Naive thymus-derived CD8-positive, alpha-beta T cell (primary cell): Measurements from ENCODE around the gene ADAR. TPM values are rescaled to one million over a fixed set of nuclear protein-coding genes. Genes with fewer than 3 reads are reported as not detected.
"Not testable (repeated sequence)": the region's sequence is repeated elsewhere in the genome, so short reads cannot be mapped to it uniquely, and the experiment has no call there.

Experiments used
- ATAC-seq, 2 donors: fragments of 150-1000 bp; cut with Tn5 transposase in 1 of 2; sonication (Bioruptor Pico), chemical (Tn5 transposase) in 1 of 2; 1 replicate in 1 of 2; 2 replicates in 1 of 2; pipeline ENCODE4 v1.10.0; 2021; ENCODE audit warnings: mild to moderate bottlenecking in 2 of 2, moderate library complexity in 2 of 2
- POLR2A ChIA-PET: fragments of 350-600 bp; sonication (Branson Sonifier 250); formaldehyde crosslinking; loops from one replicate; lab custom pipeline; 2021; ENCODE audit warnings: antibody characterized with exemption; lab: Charles Lee
- DNase-seq, 10 donors: peaks; one replicate each; pipeline versions ENCODE4 v3.0.0 to v3.0.0-alpha.2; 2020 to 2022
- H3K27ac Mint-ChIP-seq, 10 donors: one replicate each; pipeline ENCODE4 v1.8.0; 2020 to 2022; ENCODE audit warnings: mild to moderate bottlenecking in 10 of 10, mixed read lengths in 10 of 10, moderate library complexity in 4 of 10, inconsistent platforms in 1 of 10
- H3K27me3 Mint-ChIP-seq, 5 donors: one replicate each; pipeline ENCODE4 v1.8.0; 2021 to 2022; ENCODE audit warnings: mixed read lengths in 5 of 5
- H3K36me3 Mint-ChIP-seq, 3 donors: one replicate each; pipeline ENCODE4 v1.8.0; 2020 to 2022; ENCODE audit warnings: mixed read lengths in 3 of 3, mild to moderate bottlenecking in 2 of 3, inconsistent platforms in 1 of 3
- H3K4me1 Mint-ChIP-seq, 4 donors: one replicate each; pipeline ENCODE4 v1.8.0; 2021 to 2022; ENCODE audit warnings: mixed read lengths in 4 of 4
- H3K4me3 Mint-ChIP-seq, 10 donors: one replicate each; pipeline ENCODE4 v1.8.0; 2020 to 2022; ENCODE audit warnings: mild to moderate bottlenecking in 10 of 10, mixed read lengths in 10 of 10, moderate library complexity in 6 of 10, inconsistent platforms in 1 of 10
- H3K9me3 Mint-ChIP-seq, 9 donors: one replicate each; pipeline ENCODE4 v1.8.0; 2020 to 2022; ENCODE audit warnings: mixed read lengths in 9 of 9, mild to moderate bottlenecking in 3 of 9, inconsistent platforms in 1 of 9, moderate library complexity in 1 of 9
- polyA plus RNA-seq, 3 donors: library from polyadenylated mRNA; unstranded; fragments of 300-500 nt; fragmentation: Illumina TruSeq; gene quantifications; one replicate each; pipeline ENCODE4 v1.2.3, GENCODE V29; 2021
- total RNA-seq, 8 experiments: library from RNA in 2 of 8; stranded (reverse) in 2 of 8; gene quantifications; one replicate each; pipeline ENCODE4 v1.2.3 and lab custom pipeline; 2021 to 2026

The ADAR gene, protein sequence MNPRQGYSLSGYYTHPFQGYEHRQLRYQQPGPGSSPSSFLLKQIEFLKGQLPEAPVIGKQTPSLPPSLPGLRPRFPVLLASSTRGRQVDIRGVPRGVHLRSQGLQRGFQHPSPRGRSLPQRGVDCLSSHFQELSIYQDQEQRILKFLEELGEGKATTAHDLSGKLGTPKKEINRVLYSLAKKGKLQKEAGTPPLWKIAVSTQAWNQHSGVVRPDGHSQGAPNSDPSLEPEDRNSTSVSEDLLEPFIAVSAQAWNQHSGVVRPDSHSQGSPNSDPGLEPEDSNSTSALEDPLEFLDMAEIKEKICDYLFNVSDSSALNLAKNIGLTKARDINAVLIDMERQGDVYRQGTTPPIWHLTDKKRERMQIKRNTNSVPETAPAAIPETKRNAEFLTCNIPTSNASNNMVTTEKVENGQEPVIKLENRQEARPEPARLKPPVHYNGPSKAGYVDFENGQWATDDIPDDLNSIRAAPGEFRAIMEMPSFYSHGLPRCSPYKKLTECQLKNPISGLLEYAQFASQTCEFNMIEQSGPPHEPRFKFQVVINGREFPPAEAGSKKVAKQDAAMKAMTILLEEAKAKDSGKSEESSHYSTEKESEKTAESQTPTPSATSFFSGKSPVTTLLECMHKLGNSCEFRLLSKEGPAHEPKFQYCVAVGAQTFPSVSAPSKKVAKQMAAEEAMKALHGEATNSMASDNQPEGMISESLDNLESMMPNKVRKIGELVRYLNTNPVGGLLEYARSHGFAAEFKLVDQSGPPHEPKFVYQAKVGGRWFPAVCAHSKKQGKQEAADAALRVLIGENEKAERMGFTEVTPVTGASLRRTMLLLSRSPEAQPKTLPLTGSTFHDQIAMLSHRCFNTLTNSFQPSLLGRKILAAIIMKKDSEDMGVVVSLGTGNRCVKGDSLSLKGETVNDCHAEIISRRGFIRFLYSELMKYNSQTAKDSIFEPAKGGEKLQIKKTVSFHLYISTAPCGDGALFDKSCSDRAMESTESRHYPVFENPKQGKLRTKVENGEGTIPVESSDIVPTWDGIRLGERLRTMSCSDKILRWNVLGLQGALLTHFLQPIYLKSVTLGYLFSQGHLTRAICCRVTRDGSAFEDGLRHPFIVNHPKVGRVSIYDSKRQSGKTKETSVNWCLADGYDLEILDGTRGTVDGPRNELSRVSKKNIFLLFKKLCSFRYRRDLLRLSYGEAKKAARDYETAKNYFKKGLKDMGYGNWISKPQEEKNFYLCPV
- total RNA-seq (100 to 1,000 TPM; 219 to 251 TPM), polyA plus RNA-seq (100 to 1,000 TPM in 2 of 3 donors, 10 to 100 TPM in 1; 93.2 to 132 (median 115) TPM), total RNA-seq (lab: John Stamatoyannopoulos, UW) (437 to 652 (median 534) reads per million in 6 experiments)

DNA sequence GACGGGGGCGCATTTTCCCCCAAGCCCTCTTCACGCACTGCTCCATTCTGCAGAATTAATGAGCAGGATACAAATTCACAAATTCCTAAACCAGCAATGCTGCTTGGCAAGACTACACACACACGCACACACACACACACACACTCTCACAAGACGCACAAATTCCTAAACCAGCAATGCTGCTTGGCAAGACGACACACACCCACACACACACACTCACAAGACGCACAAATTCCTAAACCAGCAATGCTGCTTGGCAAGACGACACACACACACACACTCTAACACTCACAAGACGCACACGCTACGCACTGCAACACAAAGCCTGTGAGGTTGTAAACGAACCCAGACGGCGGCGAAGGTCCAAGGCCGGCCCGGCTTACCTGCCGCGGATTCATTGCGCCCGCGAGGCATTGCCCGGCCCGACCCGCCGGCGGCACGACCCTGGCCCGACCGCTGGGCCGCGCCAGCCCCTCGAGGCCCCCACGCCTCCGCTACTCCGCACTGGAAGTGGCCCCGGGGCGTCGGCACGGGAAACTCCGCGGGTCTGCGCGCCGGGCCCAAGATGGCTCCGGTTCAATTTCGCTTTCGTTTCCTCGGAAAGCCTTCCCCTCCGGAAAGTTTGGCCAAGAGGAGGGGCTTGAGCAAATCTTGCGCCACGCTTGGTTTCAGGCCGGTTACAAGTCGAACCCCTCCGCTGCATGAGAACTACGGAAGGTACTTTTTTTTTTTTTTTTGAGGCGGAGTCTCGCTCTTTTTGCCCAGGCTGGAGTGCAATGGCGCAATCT lies at the start of gene ADAR:
TSS of gene ADAR (minus strand) at position 578 of the 788 bp plus-strand sequence. CDS start at position 398, 180 bp downstream.
- Mint-ChIP-seq H3K4me1 (peaks cover 43 to 85% (median 76%) of the 10 kb centered on the region in 4 donors), H3K4me3 (peak within 1 kb of the TSS; percentile 93 to 100 (median 97)), H3K9me3 (no peaks in the 10 kb centered on the region), H3K27me3 (no peaks in the 10 kb centered on the region), H3K36me3 (peaks cover 0 to 28% (median 0%) of the 10 kb centered on the region in 3 donors), H3K27ac (peak within 1 kb of the TSS; percentile 96 to 100 (median 98))
- DNase-seq (peak; percentile 72 to 95 (median 89)), ATAC-seq (peak; percentile 78 to 84)
- POLR2A ChIA-PET, result interaction anchor here (0.6 to 7.2 kb wide), 14 partner anchors 9 to 1058 kb away, joined by 3 to 63 read pairs (median 4); partner anchors contain the start of genes PMVK and UBE2Q1

DNA sequence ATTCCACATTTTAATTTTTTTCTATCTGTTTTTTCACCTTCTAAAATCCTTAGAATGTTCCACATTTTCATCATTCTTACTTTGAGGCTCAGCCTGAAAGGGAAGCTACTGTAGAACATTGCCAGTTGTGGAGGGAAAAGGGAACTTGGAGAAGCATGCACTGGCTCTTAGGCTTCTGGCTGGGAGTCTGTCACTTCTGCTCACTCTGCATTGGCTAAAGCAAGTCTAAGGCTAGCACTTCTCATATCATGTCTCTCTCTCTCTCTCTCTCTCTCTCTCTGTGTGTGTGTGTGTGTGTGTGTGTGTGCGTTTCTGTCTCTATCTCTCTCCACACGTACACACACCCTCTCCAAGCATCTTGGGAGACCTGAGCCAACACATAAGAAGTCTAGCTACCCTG lies 49.6 kb upstream of the ADAR start:
- ATAC-seq (no peak), DNase-seq (no peak)
- no peaks in the 10 kb centered on the region for H3K4me1 Mint-ChIP-seq
- POLR2A ChIA-PET, result interaction anchor here (0.7 kb wide), 1 partner anchor 256 kb away, joined by 4 read pairs; no protein-coding TSS in a partner anchor
- no peak overlapping the region for H3K27ac Mint-ChIP-seq
- peaks cover 0 to 2% (median 0%) of the 10 kb centered on the region in 3 donors for H3K36me3 Mint-ChIP-seq
- H3K27me3 Mint-ChIP-seq, result peaks cover 14 to 49% (median 24%) of the 10 kb centered on the region in 5 donors
- H3K9me3 Mint-ChIP-seq, result no peaks in the 10 kb centered on the region
- H3K4me3 Mint-ChIP-seq, result no peak overlapping the region

DNA sequence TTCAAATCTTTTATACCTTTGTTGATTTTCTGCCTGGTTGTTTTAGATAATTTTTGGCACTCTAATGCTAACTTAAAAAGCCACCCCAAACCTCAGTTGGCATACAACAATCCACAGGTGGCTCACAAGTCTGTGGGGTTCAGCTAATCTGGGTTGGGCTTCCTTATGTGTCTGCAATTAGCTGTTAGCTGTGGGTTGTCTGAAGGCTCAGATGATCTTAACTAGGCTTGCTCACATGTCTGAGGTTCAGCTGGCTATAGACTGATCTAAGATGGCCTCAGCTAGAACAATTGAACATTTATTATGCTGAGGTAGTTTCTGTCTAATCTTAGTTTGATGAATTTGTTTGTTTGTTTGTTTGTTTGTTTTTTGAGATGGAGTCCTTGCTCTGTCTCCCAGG lies 44.9 kb upstream of the ADAR start:
- no peaks in the 10 kb centered on the region for H3K9me3 Mint-ChIP-seq
- DNase-seq (no peak), ATAC-seq (no peak)
- peaks cover 0 to 2% (median 0%) of the 10 kb centered on the region in 3 donors for H3K36me3 Mint-ChIP-seq
- H3K4me3 Mint-ChIP-seq, result no peak overlapping the region
- peaks cover 5 to 32% (median 10%) of the 10 kb centered on the region in 5 donors for H3K27me3 Mint-ChIP-seq
- POLR2A ChIA-PET, result no interaction called here
- no peaks in the 10 kb centered on the region for H3K4me1 Mint-ChIP-seq
- no peak overlapping the region for H3K27ac Mint-ChIP-seq

DNA sequence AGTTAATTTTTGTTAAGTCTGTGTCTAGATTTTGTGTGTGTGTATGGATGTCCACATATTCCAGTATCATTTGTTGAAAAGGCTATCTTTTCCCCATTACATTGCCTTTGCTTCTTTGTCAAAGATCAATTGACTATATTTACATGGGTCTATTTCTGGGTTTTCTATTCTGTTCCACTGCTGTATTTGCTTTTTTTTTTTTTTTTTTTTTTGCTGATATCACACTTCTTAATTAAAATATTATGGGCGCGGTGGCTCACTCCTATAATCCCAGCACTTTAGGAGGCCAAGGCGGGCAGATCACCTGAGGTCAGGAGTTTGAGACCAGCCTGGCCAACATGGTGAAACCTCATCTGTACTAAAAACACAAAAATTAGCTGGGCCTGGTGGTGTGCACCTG lies 36.7 kb upstream of the ADAR start:
- H3K36me3 Mint-ChIP-seq, H3K27ac Mint-ChIP-seq, H3K4me3 Mint-ChIP-seq, ATAC-seq, H3K4me1 Mint-ChIP-seq, H3K27me3 Mint-ChIP-seq, DNase-seq: not testable (repeated sequence)
- POLR2A ChIA-PET, result interaction anchor here (0.5 to 0.7 kb wide), 3 partner anchors 189 to 374 kb away, joined by 3 read pairs; no protein-coding TSS in a partner anchor
- H3K9me3 Mint-ChIP-seq, result peaks cover 0 to 15% (median 0%) of the 10 kb centered on the region in 9 donors

DNA sequence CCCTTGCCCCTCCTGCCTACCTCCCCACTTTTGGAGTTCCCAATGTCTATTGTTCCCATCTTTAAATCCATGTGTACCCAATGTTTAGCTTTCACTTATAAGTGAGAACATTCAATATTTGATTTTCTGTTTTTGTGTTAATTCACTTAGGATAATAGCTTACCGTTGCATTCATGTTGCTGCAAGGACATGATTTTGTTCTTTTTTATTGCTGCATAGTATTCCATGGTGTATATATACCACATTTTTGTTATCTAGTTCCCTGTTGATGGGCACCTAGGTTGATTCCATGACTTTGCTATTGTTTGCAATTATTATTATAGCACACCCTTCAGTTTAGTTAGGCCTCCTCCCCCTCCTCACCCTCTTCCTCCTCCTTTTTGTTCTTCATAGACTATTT lies 33.5 kb upstream of the ADAR start:
- ATAC-seq (no peak), DNase-seq (no peak)
- Mint-ChIP-seq H3K36me3 (peaks cover 0 to 10% (median 7%) of the 10 kb centered on the region in 3 donors), H3K27me3 (peaks cover 0 to 14% (median 2%) of the 10 kb centered on the region in 5 donors), H3K4me1 (no peaks in the 10 kb centered on the region), H3K9me3 (peaks cover 0 to 30% (median 7%) of the 10 kb centered on the region in 9 donors), H3K4me3 (no peak overlapping the region), H3K27ac (no peak overlapping the region)
- POLR2A ChIA-PET, result no interaction called here

DNA sequence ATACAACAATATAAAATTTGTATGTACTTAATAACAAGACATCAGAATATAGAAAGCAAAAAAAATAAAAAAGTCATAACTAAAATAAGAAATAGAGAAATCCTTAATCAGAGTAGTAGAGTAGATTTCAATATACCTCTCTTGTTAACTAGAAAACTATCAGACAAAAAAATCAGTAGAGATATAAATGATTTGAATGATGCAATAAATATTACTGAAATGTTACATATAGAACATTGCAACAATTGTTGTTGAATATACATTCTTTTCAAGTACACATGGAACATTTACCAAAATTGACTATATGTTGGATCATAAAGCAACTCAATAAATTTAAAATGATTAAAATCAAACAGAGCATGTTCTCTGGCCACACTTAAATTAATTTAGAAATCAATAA lies 31.9 kb upstream of the ADAR start:
- peaks cover 7 to 28% (median 13%) of the 10 kb centered on the region in 5 donors for H3K27me3 Mint-ChIP-seq
- peaks cover 0 to 10% (median 7%) of the 10 kb centered on the region in 3 donors for H3K36me3 Mint-ChIP-seq
- H3K27ac Mint-ChIP-seq, result no peak overlapping the region
- no peaks in the 10 kb centered on the region for H3K4me1 Mint-ChIP-seq
- no peak overlapping the region for H3K4me3 Mint-ChIP-seq
- DNase-seq, result no peak
- POLR2A ChIA-PET, result no interaction called here
- peaks cover 0 to 30% (median 7%) of the 10 kb centered on the region in 9 donors for H3K9me3 Mint-ChIP-seq
- ATAC-seq, result no peak

DNA sequence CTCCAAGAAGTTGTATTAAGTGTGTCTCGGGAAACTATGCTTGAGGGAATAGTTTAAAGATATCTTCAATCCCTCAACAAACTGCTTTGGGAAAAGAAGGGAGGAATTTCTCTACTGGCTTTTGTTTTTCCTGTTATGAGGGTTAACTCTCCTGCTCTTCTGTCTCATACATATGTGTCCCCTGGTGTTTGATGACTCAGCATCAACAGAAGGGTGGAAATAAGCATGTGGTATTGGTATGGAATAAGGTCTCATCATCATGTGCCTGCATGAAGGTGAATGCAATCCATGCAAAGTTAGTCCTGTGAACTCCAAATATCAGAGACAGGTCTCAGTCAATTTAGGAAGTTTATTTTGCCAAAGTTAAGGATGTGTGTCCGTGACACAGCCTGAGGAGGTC lies 27.2 kb upstream of the ADAR start:
- H3K27me3 Mint-ChIP-seq, result peaks cover 7 to 39% (median 21%) of the 10 kb centered on the region in 5 donors
- peaks cover 0 to 25% (median 9%) of the 10 kb centered on the region in 9 donors for H3K9me3 Mint-ChIP-seq
- H3K4me1 Mint-ChIP-seq, result no peaks in the 10 kb centered on the region
- ATAC-seq (no peak), DNase-seq (no peak)
- no peak overlapping the region for H3K27ac Mint-ChIP-seq
- no peak overlapping the region for H3K4me3 Mint-ChIP-seq
- POLR2A ChIA-PET, result no interaction called here
- peaks cover 0 to 14% (median 7%) of the 10 kb centered on the region in 3 donors for H3K36me3 Mint-ChIP-seq

DNA sequence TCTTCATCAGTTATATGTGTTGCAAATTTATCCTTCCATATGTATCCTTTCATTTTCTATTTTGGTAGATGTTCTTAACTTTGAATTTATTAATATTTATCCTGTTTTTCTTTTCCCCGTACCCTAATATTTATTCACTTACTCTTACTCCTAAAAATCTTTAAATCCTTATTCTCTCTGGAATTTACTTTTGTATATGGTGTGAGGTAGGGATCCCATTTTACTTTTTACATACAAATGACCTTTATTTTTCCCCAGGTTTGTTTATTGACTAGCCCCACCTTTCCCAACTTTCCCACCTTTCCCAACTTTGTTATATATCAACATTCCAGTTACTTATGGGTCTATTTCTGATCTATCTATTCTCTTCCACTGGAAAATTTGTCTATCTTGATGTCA lies 21.7 kb upstream of the ADAR start:
- POLR2A ChIA-PET, result interaction anchor here (1.5 to 5.5 kb wide), 2 partner anchors 10 to 22 kb away, joined by 3 to 63 read pairs; partner anchors contain the start of gene ADAR
- H3K4me1 Mint-ChIP-seq, result peaks cover 13 to 30% (median 26%) of the 10 kb centered on the region in 4 donors

DNA sequence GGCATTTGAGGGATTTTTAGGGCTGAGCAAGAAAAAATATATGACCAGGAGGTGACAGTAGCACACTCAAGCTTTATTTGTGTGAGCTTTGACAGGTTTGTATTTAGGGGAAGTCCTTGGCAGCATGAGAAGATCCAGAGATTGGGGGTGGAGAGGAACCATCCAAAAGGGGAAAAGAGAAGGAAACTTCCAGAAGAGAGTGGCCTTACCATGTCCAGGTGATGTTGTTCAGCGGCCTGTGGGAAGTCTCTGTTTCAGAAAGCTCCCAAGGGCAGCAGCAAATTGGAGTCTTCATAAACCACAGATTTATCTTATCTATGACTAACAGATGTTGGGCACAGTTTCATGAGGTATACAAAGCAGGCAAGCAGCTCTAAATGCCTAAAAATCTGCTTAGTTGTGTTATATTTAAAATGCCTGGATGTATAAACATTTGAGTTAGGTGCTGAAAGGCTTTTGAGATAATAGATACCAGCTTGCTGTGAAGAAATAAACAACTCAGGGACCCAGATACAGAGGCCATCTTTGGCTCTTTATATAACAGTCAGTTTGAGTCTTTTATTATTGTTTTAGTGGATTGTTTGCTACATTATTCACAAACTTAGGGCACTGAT lies 21.2 kb upstream of the ADAR start:
- Mint-ChIP-seq H3K27ac (peak overlapping the region; percentile 11 to 100 (median 100)), H3K9me3 (peaks cover 0 to 17% (median 9%) of the 10 kb centered on the region in 9 donors), H3K4me3 (peak overlapping the region; percentile 16 to 100 (median 90)), H3K36me3 (peaks cover 10 to 19% (median 11%) of the 10 kb centered on the region in 3 donors), H3K27me3 (peaks cover 0 to 13% (median 4%) of the 10 kb centered on the region in 5 donors), H3K4me1 (peaks cover 13 to 34% (median 31%) of the 10 kb centered on the region in 4 donors)
- POLR2A ChIA-PET, result interaction anchor here (1.5 to 5.5 kb wide), 2 partner anchors 10 to 21 kb away, joined by 3 to 63 read pairs; partner anchors contain the start of gene ADAR
- no peak for DNase-seq
- ATAC-seq, result no peak

More for the DNA sequence above, 21.7 kb upstream of the ADAR start:
- ATAC-seq, result no peak
- peak overlapping the region in 2 of 10 donors; percentile 28 to 42 for H3K4me3 Mint-ChIP-seq
- peak overlapping the region in 5 of 10 donors; percentile 19 to 100 (median 68) for H3K27ac Mint-ChIP-seq
- peaks cover 5 to 19% (median 11%) of the 10 kb centered on the region in 3 donors for H3K36me3 Mint-ChIP-seq
- DNase-seq, result no peak
- peaks cover 0 to 13% (median 4%) of the 10 kb centered on the region in 5 donors for H3K27me3 Mint-ChIP-seq
- H3K9me3 Mint-ChIP-seq, result peaks cover 0 to 17% (median 9%) of the 10 kb centered on the region in 9 donors

DNA sequence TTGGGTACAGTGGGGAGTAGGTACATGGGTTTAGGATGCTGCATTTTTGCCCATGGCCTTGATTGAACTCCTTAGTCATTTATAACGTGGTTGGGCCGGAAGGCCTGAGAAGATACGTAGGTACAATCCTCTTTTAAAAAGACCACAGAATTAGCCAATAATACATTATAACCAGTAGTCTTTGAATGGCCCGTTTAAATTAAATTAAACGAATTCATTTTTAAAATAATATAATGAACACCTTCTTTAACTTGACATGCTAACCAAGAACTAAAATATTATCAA lies 20.1 kb upstream of the ADAR start:
- H3K9me3 Mint-ChIP-seq, result peaks cover 0 to 17% (median 9%) of the 10 kb centered on the region in 9 donors
- ATAC-seq (no peak), DNase-seq (no peak)
- POLR2A ChIA-PET, result interaction anchor here (0.6 to 5.5 kb wide), 7 partner anchors 9 to 661 kb away, joined by 3 to 63 read pairs (median 3); partner anchors contain the start of gene ADAR
- H3K4me3 Mint-ChIP-seq, result peak overlapping the region; percentile 84 to 100 (median 98)
- peak overlapping the region; percentile 92 to 100 (median 100) for H3K27ac Mint-ChIP-seq
- H3K4me1 Mint-ChIP-seq, result peaks cover 14 to 43% (median 41%) of the 10 kb centered on the region in 4 donors
- peaks cover 11 to 20% (median 19%) of the 10 kb centered on the region in 3 donors for H3K36me3 Mint-ChIP-seq
- H3K27me3 Mint-ChIP-seq, result peaks cover 0 to 9% (median 3%) of the 10 kb centered on the region in 5 donors
